HUDEP-2 (cell line): ENCODE data around the gene PRM3.
A peak's percentile ranks its signal among the peaks of the same experiment; 100 is the strongest.
"Not testable (repeated sequence)": the region's sequence is repeated elsewhere in the genome, so short reads cannot be mapped to it uniquely, and the experiment has no call there.

Source experiments
- DNase-seq, 76 experiments: peaks; one replicate each; lab custom pipeline; 2025; ENCODE audit not compliant: unreplicated experiment in 76 of 76; lab: John Stamatoyannopoulos, UW

PRM3 gene

DNA sequence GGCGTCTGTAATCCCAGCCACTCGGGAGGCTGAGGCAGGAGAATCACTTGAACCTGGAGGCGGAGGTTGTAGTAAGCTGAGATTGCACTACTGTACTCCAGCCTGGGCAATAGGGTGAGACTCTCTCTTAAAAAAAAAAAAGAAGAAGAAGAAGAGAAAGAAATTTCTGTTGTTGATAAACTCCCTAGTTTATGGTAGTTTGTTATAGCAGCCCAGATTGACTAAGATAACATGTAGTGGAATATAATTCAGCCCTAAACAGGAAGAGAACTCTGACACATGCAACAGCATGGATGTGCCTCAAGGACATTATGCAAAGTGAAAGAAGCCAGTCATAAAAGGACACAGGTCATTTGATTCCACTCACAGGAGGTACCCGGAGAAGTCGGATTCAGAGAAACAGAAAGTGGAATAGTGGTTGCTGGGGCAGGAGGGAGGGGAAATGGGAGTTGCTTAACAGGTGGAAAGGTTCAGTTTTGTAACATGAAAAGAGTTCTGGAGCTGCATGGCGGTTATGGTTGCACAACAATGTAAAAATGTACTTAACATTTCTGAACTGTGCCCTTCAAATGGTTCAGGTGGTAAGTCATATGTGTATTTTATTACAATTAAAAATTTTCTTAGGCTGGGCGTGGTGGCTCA, 33.7 kb upstream of the PRM3 start:
- DNase-seq, result no peak

DNA sequence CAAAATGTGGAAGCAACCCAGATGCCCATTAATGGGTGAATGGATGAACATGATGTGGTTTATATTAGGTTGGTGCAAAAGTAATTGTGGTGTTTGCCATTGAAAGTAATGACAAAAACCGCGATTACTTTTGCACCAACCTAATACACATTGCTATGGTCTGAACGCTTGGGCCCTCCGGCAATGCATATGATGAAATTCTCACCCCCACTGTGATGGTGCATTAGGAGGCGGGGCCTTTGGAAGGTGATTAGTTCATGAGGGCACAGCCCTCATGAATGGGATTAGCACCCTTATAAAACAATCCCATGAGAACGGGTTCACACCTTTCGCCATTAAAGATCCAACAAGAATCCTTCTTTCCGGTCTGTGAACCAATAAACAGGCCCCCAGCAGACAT, 33.0 kb upstream of the PRM3 start:
- DNase-seq, result no peak

GRCh38 chr16:11303405-11304138, 30.1 kb upstream of the PRM3 start:
- peak in 1 of 76 experiments; percentile 23 for DNase-seq

DNA sequence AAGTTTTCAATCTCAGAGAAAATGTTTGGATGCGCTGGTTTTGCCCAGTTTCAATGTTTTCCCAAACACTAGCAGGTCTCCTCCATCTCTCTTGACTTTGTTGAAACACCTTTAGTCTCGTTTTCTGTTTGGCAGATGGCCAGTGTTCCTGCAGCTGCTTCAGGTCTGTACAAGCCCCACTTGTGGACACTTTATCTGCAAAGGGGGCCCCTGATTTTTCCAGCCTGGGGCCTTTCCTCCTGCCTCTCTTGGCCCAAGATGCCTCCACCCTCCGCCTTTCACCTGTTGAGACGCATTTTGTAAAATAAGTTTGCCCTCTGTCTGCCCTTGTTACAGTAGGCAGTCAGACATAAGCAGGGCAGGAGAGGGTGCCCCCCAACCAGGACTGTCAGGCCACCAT, 29.5 kb upstream of the PRM3 start:
- DNase-seq, result no peak

- no peak for DNase-seq
Measured at GRCh38 chr16:11301645-11302501, 28.4 kb upstream of the PRM3 start.

DNA sequence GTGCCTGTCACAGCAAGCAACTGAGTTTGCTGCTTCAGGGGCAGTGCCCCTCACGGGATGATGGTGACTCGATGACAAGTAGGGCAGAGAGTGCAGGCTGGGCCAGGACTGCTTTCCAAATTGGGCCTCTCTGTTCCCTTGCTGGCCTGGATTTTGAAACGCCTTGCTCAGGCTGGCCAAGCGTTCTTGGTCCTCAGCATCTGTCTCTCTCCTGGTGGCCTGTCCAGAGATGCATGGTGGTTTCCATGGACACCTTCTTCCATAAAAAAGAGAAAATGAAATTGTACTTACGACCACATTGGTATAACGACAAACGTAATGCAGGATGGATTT, 27.1 kb upstream of the PRM3 start:
- no peak for DNase-seq

DNA sequence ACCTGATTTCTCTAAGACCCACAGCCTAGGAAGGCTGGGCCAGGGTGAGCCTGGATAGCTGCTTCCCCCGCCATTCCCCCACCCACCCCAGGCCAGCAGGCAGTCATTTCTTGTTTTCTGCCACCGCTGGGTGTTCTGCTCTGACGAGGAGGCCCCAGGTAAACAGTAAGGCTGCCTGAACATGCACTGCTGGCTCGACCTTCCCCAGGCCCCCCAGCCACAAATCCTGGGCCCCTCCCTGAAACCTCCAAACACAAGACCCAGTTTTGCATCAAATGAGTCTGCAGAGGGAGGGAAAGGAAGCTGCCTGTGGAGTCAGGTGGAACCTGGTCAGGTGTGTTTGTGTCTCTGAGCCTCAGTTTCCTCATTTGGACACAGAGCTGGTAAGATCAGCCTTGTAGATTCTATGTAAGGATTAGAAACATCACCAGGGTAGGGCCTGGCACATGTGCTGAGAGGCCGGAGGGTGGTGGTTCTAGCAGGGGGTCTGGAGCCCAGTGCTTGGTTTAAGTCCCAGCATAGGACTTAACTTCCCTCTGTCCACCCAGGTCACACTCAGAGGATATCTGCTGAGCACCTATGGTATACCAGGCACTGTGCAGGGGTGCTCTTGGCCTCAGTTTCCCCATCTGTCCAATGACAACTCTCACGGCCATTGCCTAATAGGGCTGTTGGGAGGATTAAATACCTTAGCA, 26.6 kb upstream of the PRM3 start:
- no peak for DNase-seq

DNA sequence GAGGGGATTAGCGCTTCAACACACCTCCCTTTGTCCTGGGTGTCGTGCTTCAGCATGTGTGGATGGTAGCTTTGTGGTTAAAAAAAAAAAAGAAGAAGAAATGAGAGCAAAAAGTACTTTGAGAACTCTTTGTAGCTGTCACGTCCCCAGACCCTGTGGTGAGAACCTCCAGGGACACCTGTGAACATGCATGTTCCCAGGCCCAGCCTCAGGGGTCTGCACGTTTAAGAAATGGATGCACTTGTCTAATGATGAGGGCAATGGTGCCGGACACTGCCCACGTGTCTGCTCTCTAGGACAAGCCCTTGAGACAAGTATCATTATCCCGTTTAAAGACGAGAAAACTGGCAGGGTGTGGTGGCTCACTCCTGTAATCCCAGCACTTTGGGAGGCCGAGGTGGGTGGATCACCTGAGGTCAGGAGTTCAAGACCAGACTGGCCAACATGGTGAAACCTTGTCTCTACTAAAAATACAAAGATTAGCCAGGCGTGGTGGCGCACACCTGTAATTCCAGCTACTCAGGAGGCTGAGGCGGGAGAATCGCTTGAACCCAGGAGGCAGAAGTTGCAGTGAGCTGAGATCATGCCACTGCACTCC, 25.6 kb upstream of the PRM3 start:
- not testable (repeated sequence) for DNase-seq

DNA sequence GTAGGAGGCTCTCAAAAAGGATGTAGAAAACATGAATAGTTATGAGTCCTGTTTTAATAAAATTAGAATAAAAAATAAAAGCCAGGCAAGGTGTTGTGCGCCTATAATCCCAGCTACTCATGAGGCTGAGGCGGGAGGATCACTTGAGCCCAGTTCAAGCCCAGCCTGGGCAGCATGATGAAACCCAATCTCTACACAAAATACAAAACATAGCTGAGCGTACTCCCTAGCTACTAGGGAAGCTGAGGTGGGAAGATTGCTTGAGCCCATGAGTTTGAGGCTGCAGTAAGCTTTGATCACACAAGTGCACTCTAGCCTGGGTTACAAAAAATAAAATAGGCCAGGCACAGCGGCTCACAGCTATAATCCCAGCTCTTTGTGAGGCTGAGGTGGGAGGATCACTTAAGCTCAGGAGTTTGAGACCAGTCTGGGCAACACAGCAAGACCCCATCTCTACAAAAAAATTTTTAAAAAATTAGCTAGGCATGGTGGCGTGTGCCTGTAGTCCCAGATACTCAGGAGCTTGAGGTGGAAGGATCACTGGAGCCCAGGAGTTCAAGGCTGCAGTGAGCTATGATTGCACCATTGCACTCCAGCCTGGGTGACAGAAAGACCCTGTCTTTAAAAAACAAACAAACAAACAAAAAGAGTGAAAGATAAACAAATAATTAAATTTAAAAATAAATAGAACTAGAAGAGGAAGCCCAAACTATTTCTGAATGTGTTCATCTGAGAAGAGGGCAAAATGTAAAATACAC, 24.9 kb upstream of the PRM3 start:
- DNase-seq, result no peak

- peak in 74 of 76 experiments; percentile 7 to 87 (median 71) for DNase-seq
Measured at GRCh38 chr16:11297492-11298142, 24.2 kb upstream of the PRM3 start.

DNA sequence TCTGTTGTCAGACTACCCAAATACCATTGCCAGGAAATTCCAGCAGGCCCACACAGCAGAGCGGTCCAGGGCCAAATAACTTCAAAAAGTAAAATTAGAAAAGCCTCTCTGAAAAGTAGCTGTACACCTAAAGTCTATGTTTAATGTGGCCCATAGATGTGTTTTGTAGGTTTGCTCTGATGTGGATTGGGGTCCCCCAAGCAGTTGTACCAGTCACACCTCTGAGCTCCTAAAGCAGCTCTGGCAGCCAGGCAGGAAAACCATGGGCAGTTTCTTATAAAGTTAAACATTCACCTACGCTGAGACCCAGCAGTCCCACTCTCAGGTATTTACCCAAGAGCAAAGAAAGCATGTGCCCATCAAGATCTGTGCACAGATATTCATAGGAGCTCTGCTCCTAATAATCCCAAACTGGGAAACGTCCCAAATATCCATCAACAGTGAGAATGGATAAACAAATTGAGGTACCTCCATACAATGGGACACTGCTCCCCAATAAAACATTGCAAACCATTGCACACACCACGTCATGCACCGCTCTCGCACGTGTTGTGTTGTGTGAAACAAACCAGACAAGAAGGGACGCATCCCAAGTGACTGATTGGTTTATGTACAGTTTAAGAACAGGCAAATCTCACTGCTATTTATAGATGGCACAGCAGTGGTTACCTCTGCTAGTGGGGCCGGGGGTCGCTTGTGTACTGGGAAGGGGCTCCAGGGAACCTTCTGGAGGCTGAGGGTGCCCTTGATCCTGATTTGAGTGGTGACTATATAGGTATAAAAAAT, 23.5 kb upstream of the PRM3 start:
- no peak for DNase-seq

GRCh38 chr16:11296351-11296705, 22.9 kb upstream of the PRM3 start:
- no peak for DNase-seq

GRCh38 chr16:11295672-11296071, 22.2 kb upstream of the PRM3 start:
- DNase-seq, result no peak

- DNase-seq, result no peak
Measured at GRCh38 chr16:11292076-11292748, 18.8 kb upstream of the PRM3 start.

GRCh38 chr16:11291091-11291703, 17.8 kb upstream of the PRM3 start:
- no peak for DNase-seq

GRCh38 chr16:11290102-11290893, 16.9 kb upstream of the PRM3 start:
- DNase-seq, result no peak

GRCh38 chr16:11289696-11290095, 16.3 kb upstream of the PRM3 start:
- not testable (repeated sequence) for DNase-seq
